Gastroesophageal sphincter (tissue), 2 donors: ENCODE measurements around the gene VSTM2B.

ENCODE experiments used
- EP300 ChIP-seq: sonication (generic); formaldehyde crosslinking; IDR thresholded peaks from one replicate; pipeline ENCODE4 v1.6.1; 2017; ENCODE audit warnings: antibody characterized with exemption, mild to moderate bottlenecking
- POLR2A ChIP-seq, 2 donors: fragments of 450-650 bp; IDR thresholded peaks; one replicate each; pipeline ENCODE4 v1.6.1; 2017; ENCODE audit warnings: antibody characterized with exemption in 2 of 2, mild to moderate bottlenecking in 2 of 2, moderate library complexity in 1 of 2

DNA sequence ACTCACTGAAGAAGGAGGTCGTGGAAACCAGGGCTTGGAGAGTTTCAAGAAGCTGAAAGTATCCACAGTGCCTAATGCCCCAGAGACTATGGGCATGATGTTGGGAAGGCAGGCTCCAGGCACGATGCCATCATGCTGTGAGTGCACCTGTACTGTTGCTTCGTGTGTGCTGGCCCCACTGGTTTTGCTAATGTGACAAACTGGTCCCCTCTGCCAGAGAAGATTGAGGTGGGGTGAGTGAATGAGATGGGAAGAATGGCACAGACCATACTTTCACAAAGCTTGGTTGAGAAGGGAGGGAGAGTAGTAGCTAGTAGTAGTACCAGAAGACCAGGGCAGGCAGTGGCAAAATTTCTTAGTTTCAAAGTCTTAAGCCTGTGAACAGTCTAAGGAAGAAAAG lies 61.3 kb downstream of the VSTM2B start:
- TF ChIP-seq POLR2A (IDR thresholded peaks at IDR 0.05) (no peak), EP300 (no peak)
